Umbilical cord (tissue), 2 donors: ENCODE data around the gene MEIS3. TPM values are rescaled to one million over a fixed set of nuclear protein-coding genes. Genes with fewer than 3 reads are reported as not detected.
"Not testable (repeated sequence)": the region's sequence is repeated elsewhere in the genome, so short reads cannot be mapped to it uniquely, and the experiment has no call there.

Experiments used
- DNase-seq: peaks from one replicate; pipeline ENCODE4 v3.0.0-alpha.2; 2015; ENCODE audit warnings: low spot score
- total RNA-seq: library from RNA; depleted of rRNA; stranded (reverse); fragments of >200 nt; gene quantifications from one replicate; pipeline ENCODE4 v1.2.3, GENCODE V29; 2014; ENCODE audit warnings: low replicate concordance; ENCODE audit not compliant: insufficient read depth

The MEIS3 gene
- total RNA-seq, 1 donor from 2014 or later, result 91.2 TPM

DNA sequence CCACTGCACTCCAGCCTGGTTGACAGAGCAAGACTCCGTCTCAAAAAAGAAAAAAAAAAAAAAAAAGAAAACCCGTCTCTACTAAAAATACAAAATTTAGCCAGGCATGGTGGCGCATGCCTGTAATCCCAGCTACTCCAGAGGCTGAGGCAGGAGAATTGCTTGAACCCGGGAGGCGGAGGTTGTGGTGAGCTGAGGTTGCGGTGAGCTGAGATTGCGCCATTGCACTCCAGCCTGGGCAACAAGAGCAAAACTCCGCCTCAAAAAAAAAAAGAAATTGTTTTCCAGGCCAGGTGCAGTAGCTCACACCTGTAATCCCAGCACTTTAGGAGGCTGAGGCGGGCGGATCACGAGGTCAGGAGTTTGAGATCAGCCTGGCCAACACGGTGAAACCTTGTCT is 32.7 kb downstream of the MEIS3 start:
- DNase-seq, result not testable (repeated sequence)

DNA sequence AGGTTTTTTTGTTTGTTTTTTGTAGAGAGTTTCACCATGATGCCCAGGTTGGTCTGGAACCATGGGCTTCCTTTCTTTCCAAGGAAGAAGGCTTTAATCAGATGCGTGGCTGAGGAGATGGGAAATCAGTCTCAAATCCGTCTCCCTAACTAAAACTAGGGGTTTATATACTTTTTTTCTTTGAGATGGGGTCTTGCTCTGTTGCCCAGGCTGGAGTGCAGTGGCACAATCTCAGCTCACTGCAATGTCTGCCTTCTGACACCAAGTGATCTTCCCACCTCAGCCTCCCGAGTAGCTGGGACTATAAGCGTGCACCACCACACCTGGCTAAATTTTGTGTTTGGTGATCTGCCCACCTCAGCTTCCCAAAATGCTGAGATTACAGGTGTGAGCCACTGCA is 34.8 kb downstream of the MEIS3 start:
- not testable (repeated sequence) for DNase-seq

DNA sequence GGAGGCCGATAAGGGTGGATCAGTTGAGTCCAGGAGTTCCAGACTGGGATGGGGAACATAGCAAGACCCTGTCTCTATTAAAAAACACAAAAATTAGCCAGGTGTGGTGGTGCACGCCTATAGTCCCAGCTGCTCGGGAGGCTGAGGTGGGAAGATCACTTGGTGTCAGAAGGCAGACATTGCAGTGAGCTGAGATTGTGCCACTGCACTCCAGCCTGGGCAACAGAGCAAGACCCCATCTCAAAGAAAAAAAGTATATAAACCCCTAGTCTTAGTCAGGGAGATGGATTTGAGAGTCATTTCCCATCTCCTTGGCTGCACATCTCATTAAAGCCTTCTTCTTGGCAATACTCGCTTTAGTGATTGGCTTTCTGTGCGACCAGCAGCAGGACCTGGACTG is 35.4 kb downstream of the MEIS3 start:
- DNase-seq, result not testable (repeated sequence)

DNA sequence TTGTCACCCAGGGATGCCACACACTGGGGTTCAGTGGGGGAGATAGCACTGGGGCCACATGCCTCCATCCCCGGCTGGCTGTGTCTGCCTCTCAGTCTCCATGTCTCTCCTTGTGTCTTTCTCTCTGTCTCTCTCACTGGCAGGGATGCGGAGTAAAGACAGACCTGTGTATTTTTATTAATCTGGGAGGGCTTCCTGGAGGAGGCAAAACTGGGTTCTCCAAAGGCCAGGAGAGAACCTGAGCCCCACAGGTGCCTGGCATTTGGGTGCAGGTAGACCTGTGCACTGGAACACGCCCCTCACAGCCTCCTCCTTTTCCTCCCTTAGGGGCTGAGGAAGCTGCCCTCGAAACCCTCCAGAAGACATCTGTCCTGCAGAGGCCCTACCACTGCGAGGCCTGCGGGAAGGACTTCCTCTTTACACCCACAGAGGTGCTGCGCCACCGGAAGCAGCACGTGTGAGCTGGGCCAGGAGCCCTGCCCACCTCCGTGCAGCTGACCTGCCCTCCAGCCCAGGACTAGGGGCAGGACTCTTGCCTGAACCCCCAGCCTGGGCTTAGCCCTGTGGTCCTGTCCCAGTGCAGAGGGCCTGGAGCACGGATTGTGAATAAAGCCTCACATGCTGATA is 37.6 kb downstream of the MEIS3 start:
- DNase-seq, result no peak

DNA sequence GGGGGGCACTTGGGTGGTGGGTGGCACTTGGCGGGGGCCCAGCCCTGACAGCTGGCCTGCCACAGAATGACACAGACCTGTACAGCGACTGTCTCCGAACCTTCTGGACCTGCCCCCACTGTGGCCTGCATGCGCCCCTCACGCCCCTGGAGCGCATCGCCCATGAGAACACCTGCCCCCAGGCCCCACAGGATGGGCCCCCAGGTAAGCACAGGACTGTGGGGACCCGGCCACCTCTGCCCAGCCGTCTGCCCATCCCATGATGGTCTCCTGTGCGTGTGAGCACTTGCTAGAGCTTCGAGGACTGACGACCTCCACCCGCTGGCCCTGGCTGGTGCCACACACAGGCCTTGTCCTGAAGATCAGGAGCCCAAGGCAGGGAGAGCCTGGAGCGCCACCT is 38.2 kb downstream of the MEIS3 start:
- no peak for DNase-seq

DNA sequence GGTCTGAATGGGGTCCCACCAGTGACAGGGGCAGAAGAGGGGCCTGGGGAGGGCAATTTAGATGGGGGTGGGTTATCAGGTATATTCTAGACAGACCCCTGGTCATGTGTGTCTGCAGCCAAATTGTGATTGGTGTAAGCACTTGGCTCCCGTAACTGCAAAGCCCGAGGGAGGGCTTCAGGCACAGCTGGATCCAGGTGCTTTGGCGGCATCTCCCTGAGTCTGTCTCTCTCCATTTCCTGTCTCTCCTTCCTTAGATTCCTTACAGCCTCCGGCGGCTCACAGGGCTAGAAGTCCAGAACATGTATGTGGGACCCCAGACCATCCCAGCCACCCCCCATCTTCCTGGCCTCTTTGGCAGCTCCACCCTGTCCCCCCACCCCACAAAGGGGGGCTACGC is 38.8 kb downstream of the MEIS3 start:
- no peak for DNase-seq

DNA sequence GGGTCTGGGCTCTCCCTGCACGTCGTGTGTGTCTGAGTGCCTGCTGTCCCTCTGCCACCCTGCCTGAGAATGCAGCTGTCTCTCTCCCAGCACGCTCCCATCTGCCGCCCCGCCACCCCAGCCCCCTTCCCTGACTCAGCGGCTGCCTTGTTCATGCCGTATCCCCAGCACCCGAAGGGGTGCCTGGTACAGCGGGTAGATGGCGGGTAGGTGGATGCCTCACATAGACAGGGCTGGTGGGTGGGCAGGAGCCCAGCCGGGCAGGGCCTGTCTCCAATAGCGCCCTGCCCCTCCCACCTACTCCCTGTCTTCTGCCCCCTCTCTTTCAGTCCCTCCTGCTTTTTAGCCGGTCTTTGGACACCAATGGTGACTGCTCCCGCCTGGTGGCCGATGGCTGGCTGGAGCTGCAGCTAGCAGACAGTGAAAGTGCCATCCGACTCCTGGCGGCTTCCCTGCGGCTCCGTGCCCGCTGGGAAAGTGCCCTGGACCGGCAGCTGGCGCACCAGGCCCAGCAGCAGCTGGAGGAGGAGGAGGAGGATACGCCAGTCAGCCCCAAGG is 39.9 kb downstream of the MEIS3 start:
- no peak for DNase-seq

DNA sequence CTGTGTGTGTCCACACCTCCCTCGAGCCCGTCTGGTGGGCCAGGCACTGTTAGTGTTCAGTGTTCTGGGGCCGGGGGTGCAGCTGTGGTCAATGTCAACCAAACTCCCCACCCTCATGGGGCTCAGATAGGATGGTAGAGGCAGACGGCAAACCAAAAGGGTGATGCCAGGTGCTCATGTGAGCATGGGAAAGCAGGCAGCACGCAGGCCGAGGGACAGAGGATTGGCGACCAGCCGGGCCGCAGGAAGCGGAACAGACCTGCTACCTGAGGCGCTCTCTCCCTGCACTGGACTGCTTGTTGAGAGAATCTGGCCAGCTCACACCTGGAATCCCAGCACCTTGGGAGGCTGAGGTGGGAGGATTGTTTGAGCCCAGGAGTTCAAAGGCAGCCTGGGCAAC is 41.1 kb downstream of the MEIS3 start:
- no peak for DNase-seq

DNA sequence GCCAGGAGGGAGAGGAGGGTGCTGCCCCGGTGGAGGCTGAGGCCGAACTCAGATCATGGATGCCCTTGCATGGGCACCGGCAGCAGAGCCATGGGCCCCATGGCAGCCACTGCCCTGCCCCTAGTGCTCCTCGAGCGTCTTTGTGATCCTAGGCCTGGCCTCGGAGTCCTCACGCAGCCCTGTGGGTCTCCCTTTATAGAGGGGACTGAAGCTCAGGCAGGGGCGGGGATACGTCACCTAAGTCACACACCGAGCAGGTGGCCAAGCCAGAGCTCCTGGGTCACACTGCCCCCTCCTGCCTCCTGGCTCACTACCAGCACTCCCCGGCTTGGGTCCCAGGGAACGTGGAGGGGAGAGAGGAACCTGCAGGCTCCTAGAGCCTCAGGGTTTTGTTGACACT is 41.5 kb downstream of the MEIS3 start:
- DNase-seq, result no peak

DNA sequence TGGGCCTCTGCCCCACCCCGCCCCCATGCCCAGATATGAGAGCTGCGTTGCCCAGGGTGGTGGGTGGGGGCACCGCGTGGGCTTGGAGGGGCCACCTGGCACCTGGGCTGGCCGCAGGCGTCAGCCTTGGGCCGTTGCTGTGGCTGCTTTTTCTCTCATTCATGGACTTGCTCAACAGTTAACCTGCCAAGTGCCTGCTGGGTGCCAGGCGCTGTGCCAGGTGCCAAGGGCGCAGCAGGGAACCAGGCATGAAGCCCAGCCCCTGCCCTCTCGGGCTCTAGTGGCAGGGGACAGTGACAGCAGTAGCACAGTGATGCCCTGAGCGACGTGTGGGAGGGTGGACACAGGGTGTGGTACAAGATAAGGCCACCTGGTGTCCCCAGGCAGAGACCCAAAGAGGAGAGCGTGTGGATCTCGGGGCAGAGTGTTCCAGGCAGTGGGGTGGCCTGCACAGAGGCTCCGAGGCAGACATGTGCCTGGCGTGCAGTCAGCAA is 42.1 kb downstream of the MEIS3 start:
- no peak for DNase-seq

DNA sequence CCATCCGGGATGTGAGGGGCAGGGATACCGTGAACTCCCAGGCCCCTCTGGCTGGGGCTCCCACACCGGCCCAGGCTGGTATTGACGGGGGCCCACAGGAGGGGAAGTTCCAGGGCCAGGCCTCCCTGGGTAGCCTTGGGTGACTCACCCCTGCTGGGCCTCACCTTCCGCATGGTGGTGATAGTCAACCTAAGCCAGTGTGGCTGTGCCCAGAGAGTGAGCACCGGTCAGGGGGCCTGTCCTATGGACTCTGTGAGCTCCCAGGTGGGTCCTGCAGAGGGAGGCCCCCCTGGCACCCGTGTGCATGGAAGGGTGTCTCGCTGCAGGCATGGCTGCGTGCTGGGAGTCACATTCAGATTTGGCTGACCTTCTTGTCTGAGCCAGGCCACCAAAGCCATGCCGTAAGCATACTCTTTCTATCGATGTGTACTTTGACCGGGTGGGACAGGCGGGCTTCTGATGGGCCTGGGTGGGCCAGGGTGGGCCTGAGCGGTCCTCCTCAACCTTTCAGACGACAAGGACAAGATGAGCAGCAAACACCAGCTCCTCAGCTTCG is 42.7 kb downstream of the MEIS3 start:
- DNase-seq, result no peak

DNA sequence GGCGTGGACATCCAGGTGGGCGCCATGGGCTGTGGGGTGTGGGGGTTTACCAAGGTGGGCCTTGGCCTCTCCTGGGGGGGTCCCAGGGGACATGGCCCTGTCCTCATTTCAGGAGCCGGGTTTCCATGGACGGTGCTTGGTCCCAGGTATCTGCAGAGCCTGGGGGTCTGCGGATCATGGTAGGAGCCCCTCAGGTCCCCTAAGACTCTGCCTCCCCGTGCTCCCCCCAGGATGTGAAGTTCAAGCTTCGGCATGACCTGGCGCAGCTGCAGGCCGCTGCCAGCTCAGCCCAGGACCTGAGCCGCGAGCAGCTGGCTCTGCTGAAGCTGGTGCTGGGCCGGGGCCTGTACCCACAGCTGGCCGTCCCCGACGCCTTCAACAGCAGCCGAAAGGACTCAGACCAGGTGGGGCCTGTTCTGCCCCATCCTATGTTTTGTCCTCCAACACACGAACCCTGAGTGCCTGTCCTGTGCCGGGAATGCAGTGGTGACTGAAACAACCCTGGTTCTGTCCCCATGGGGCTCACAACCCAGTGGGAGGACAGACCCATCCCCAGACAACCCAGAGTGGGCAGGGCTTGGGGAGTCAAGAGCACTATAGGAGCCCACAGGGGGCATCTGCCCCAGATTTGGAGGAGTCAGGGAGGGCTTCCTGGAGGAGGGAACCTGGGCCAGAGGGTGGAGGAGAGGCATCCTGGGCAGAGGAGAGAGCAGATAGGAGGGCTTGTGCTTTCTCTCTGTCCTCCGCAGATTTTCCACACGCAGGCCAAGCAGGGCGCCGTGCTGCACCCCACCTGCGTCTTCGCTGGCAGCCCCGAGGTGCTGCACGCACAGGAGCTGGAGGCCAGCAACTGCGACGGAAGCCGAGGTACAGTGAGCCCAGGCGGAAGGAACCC is 43.4 kb downstream of the MEIS3 start:
- no peak for DNase-seq

DNA sequence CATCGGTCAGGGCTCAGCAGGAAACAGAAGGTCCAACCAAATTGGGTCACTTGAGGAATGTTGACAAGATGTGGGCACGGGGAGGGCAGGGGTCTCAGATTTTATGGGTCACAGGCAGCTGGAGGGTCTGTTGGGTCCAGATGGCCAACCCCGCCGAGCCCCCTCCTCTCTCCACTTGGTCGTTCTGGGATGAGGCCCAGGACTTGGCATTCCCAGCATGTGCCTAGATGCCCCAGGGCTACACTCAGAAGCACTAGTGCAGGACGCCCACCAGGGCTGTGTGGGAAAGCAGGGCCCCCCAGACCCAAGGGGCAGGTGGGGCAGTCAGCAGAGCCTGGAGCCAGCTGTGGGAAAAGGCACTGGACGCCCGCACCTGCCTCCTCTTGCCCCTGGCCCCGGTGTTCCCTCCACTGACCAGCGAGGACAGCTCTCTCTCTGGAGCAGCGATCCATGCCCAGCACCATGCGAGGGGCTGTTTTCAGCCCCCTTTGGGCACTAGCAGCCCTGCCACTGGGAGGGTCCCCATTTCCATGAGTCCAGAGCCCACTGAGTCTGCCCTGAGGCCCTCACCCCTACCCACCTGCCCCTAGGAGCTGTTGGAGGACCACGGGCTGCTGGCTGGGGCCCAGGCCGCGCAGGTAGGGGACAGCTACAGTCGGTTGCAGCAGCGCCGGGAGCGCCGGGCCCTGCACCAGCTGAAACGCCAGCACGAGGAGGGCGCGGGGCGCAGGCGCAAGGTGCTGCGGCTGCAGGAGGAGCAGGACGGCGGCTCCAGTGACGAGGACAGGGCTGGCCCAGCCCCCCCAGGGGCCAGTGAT is 44.2 kb downstream of the MEIS3 start:
- DNase-seq, result no peak

DNA sequence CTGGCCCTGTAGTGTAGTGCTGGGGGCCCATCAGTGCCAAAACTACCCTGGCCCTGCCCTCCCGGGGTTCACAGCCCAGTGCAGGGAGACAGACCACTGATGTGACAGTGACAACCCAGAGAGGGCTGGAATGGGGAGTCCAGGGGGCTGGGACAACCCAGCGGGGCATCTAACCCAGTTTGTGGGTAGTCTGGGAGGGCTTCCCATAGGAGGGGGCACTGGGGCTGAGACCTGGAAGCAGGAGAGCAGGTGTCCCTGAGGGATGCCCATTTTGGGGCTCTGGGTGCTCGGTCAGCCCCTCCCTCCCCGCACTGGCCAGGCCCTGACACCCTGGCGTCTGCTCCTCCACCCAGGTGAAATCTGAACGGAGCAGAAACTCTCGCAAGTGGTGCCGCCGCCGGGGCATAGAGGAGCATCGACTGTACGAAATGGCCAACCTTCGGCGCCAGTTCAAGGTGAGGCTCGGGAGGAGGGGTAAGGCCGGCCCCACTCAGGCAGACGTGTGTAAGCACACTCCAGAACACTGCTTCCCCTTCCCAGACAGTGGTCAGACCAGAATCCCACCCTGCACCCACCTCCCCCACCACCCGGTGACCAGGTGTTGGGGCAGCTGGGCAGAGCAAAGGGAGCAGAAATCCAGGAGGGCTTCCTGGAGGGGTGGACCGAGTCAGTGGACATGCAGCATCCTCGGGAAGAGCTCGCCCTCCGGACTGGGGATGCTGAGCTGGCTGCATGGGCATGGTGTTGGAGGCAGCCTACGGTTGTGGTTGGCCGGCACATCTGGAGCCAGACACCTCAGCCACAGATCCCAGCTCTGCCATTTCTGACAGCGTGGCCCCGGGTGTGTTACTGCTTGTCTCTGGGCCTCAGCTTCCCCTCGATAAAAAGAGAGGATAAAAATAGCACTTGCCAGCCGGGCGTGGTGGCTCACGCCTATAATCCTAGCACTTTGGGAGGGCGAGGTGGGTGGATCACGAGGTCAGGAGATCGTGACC is 45.8 kb downstream of the MEIS3 start:
- DNase-seq, result no peak

DNA sequence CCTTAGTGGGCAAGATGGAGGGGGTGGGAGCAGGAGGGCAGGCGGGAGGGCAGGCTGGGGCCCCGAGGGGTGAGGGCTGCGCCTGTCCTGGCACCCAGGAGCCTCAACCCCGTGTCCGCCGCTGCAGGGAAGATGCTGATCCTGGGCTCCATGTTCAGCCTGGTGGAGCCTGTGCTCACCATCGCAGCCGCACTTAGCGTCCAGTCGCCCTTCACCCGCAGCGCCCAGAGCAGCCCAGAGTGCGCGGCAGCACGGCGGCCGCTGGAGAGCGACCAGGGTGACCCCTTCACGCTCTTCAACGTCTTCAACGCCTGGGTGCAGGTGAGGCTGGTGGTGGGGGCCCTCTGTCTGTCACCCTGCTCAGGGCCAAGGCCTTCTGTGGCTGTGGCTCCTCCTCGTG is 46.7 kb downstream of the MEIS3 start:
- DNase-seq, result no peak

DNA sequence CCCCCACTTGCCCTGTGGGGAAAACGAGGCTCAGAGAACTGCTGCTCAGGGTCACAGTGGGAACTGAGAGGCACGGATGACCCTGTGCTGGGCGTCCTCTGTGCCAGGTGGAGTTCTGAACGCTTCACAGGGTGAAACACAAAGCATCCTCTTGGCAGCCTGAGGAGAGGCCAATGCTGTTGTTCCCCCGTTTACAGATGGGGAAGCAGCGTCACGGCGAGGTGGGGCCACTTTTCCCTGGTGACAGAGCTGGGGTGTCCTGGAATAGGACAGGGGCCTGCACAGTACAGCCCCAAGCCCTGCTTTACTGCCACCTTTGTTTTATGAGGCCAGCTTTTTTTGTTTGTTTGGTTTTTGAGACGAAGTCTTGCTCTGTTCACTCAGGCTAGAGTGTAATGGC is 48.1 kb downstream of the MEIS3 start:
- no peak for DNase-seq

DNA sequence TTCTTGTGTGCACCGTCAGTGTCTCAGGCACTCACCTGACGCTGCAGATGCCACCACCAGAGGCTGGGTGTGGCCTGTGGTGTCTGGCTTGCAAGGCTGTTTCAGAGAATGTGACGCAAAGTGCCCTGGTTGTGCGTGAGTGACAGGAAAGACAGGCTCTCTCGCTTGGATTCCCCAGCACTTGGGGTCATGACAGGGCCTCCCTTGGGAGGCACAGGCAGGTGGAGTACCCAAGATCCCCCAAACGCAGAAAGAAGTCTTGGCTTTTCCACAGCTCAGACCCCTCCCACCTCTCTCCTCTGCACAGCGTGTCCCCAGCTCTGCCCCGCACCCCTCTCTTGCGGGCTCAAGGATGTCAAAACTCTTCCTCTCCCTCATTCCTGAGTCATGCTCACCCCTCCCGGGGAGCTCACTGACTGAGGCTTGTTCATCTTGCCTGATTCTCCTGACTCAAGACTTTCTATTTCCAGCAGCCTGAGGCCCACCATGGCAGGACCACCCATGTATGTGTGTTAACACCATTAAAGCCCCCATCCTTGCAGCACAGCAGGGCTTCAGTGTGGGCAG is 49.2 kb downstream of the MEIS3 start:
- DNase-seq, result peak; percentile 19

DNA sequence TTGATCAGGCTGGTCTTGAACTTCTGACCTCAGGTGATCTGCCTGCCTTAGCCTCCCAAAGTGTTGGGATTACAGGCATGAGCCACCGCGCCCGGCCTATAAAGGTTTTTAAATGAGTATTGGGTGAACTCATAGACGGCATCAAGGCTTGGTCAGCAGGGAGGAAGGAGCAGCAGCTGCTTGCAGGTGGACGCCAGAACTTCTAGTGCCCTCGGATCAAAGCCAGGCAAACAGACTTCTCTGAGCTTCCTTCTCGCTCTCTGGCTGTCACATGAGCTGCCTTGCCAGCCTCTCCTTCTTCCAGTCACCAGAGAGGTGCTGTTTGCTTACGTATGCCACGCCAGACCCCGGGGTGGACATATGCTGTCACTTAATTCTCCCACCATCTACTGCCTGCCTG is 53.9 kb downstream of the MEIS3 start:
- DNase-seq, result not testable (repeated sequence)

DNA sequence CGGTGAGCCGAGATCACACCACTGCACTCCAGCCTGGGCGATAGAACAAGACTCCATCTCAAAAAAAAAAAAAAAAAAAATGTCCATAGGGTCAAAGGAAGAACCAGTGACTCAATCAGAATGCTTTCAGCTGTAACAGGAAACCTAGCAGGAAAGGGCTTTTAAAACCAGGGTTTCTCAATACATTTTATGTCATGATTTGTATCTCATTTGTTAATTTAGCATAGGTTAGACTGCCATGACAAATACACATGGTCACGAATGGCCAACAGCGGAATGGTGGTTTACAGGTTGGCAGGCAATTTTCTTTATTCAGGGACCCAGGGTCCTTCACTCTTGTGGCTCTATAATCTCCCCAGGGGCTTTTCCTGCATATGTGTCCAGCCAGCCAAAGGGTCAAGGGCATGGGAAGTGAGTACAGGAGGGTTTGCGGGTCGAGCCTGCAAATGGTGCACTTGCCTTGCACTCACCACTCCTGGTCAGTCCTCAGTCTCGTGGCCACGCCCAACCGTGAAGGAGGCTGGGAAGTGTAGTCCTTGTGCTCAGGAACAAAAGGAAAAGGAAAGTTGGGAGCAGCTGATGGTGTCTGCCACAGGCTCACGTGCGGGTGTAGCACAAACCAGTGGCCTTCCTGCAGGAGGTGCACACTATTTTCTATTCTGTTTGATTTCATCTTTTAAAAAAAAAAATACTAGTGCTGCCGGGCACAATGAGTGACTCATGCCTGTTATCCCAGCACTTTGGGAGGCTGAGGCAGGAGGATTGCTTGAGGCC is 55.4 kb downstream of the MEIS3 start:
- DNase-seq, result no peak
